GM21576 (cell line): ENCODE results near the gene ZNF629.

Experiments used
- ATAC-seq: cut with Tn5 transposase; IDR thresholded peaks from one replicate; pipeline ENCODE4 v1.9.1; 2021; ENCODE audit warnings: mild to moderate bottlenecking, moderate library complexity; ENCODE audit not compliant: unreplicated experiment

ZNF629 gene

GRCh38 chr16:30748634-30749445, 38.2 kb downstream of the ZNF629 start:
- ATAC-seq, result no peak

GRCh38 chr16:30747799-30748633, 39.0 kb downstream of the ZNF629 start, which contains the start of gene PHKG2:
Gene PHKG2 (plus strand): TSS chr16:30748425. CDS start chr16:30748821, 396 bp downstream.
- ATAC-seq, result peak; percentile 94

- ATAC-seq, result no peak
Observed at GRCh38 chr16:30747331-30747730, 39.7 kb downstream of the ZNF629 start.

DNA sequence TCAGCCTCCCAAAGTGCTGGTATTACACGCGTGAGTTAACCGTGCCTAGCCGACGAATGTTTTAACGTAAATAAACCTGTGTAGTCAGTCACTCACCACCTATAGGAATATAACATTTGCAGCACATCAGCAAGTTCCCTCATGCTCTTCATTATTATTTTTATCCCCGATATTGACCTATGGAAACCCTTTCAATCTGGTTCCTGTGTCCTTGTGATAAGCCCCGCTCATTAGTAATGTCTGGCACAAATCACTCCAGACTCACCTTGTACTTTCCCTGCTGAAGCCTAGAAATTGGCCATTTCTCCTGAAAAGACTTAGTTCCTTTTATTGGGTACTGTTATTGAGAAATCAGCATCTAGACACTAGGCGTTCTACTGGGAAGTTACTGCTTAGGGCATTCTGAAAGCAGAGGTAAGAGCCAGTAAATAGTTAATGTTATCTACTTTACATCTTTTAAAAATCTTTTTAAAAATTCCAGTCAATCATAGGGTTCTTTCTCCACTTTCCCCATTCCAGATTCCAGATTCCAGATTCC, 40.3 kb downstream of the ZNF629 start:
- no peak for ATAC-seq

GRCh38 chr16:30745082-30745481, 41.9 kb downstream of the ZNF629 start:
- ATAC-seq, result no peak

DNA sequence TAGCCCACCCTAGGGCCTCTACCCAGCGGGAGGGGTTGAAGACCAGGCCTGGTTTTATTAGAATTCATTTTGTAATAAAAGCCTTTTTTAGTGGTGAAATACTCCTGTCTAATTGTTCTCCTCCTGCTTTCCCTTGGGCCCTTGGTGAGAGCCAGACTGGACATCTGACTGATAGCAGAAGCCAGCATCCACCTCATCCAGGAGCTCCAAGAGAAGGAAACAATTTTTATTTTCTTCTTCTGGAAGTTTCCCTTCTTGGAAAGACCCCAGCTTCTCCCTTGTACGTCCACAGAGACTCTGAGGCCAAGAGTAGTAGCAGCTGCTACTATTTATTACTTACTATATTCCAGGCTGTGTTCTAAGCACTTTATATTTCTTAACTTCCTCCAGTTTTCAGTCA, 42.8 kb downstream of the ZNF629 start:
- no peak for ATAC-seq

DNA sequence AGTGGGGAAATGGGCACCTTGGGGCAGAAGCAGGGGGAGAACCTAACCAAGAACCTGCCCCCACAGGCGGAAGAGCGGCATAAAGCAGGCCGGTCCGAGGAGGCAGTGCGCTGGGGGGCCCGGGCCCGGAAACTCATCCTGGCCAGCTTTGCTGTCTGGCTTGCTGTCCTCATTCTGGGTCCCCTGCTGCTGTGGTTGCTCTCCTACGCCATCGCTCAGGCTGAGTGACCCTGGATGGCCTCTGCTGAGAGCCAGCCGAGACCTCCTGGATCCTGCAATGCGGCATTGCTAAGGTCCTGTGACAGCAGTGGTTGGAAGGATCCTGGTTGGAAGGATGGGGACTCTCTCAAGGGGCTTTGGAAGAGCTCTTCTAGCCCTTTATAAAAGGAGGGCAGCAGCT, 43.3 kb downstream of the ZNF629 start:
- ATAC-seq, result no peak

DNA sequence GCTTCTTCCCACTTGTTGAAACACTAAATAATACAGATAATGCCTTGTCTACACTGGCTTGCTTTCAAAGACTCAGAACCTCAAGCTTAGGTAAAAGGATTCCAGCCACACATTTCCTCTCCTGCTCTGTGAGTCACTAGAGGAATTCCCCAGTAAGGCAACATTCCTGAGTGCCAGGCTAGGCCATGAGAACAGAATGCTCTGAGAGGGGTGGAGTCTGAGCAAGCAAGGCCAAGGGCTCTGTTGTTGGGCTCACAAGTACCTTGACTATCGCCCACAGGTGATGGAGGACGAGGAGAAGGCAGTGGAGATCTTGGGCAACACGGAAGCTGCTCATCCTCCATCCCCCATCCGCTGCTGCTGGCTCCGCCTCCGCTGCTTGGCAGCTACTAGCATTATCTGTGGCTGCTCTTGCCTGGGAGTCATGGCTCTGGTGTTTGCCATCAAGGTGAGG, 45.5 kb downstream of the ZNF629 start:
- no peak for ATAC-seq

DNA sequence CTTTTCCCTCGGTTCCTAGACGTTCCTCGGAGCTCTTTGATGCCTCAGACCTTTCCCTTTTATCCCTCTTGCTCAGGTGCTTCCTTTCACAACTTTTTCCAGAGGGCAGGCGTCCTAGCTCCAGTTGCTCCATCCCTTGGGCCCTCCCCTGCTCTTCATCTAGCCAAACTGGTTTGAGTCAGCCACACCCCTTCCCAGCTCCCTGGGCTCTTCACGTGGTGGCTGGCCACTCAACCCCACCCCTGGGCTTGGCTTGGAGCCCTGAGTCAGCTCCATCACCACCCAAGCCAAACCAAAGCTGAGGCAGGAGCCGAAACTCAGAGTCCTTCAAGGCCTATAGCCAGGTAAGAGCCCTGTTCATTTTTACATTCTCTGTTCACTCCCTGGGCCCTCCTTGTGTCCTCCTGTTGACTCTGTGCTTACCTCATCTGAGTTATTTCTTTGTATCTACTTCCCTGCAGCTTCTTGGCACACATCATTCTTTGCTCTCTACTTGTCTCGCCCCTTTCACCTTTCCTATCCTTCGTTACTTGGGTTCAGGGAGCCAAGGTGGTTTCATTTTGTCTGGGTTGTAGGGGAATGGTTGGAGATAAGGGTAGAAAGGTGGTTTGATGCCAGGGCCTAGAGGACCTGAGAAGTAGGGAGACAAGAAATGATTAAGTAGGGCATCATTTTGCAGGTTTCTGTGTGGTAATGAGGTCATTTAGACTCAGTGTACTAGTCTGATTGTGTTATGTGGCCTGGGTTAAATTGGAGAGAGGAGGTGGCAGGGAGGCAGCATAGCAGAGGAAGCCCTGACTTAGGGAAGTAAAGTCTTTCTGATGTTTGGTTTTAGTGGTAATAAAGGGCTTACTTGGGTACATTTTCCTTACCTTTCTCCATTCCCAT, 46.4 kb downstream of the ZNF629 start:
- ATAC-seq, result no peak

DNA sequence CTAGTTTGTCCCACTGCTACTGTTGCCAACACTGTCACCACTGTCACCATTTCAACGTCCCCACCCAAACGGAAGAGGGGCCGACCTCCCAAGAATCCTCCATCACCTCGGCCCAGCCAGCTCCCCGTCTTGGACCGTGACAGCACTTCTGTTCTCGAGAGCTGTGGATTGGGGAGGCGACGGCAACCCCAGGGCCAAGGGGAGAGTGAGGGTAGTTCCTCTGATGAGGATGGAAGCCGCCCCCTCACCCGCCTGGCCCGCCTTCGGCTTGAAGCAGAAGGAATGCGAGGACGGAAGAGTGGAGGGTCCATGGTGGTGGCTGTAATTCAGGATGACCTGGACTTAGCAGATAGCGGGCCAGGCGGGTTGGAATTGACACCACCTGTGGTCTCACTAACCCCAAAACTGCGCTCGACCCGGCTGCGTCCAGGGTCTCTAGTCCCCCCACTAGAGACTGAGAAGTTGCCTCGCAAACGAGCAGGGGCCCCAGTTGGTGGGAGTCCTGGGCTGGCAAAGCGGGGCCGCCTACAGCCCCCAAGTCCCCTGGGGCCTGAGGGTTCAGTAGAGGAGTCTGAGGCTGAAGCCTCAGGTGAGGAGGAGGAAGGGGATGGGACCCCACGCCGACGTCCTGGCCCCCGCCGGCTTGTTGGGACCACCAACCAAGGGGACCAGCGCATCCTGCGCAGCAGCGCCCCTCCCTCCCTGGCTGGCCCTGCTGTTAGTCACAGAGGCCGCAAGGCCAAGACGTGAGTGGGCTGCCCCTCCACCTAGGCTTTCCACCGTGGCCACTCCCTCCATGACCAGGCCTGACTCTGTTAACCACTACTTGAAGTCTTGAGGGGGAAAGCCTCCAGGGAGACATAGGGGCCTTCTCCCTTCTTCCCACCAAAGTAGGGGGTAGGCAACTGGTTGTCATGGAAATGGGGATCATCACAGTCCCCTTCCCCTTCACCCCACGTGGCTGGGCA, 47.7 kb downstream of the ZNF629 start:
- no peak for ATAC-seq

DNA sequence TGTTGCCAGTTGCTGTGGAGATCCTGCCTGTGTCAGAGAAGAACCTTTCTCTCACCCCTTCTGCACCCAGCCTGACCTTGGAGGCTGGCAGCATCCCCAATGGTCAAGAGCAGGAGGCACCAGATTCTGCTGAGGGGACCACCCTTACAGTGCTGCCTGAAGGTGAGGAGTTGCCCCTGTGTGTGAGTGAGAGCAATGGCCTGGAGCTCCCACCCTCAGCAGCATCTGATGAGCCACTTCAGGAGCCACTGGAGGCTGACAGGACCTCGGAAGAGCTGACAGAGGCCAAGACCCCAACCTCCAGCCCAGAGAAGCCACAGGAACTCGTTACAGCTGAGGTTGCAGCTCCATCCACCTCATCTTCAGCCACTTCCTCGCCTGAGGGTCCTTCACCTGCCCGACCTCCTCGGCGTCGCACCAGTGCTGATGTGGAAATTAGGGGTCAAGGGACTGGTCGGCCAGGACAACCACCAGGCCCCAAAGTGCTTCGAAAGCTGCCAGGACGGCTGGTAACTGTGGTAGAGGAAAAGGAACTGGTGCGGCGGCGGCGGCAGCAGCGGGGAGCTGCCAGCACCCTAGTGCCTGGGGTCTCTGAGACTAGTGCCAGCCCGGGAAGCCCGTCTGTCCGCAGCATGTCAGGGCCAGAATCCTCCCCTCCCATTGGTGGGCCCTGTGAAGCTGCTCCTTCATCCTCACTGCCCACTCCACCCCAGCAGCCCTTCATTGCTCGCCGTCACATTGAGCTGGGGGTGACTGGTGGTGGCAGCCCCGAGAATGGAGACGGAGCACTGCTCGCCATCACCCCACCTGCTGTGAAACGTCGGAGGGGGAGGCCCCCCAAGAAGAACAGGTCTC, 49.0 kb downstream of the ZNF629 start:
- ATAC-seq, result no peak

- ATAC-seq, result no peak
Observed at GRCh38 chr16:30736995-30737793, 49.8 kb downstream of the ZNF629 start.

GRCh38 chr16:30731411-30731810, 55.6 kb downstream of the ZNF629 start:
- ATAC-seq, result no peak

GRCh38 chr16:30728899-30729672, 57.9 kb downstream of the ZNF629 start:
- no peak for ATAC-seq
